ENCODE results near the gene KLRC4. TPM values are rescaled to one million over a fixed set of nuclear protein-coding genes. Genes with fewer than 3 reads are reported as not detected.
"Not testable (repeated sequence)": the region's sequence is repeated elsewhere in the genome, so short reads cannot be mapped to it uniquely, and the experiment has no call there.

Gene KLRC4
- total RNA-seq, 1 experiment from 2014 or later, result not detected

DNA sequence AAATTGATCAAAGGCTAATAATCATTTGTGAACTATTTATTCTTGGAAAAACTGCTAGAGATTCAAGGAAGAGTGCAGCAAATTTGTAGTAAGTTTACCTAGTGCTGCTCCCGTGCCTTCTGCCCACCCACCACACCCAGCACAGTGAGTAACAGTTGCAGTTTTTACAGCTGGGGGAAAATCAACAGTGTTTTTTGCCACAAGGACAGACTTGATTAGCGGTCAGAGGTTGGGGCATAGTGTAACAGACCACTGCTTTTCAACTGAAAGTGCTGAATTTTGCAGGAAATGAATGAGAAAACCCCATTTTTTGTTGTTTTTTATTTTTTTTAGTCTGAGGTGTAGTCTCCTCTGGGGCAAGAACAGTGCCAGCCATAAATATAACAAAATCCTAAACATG, 12.3 kb downstream of the KLRC4 start:
- no peak for DNase-seq (ENCODE audit: low spot score)

DNA sequence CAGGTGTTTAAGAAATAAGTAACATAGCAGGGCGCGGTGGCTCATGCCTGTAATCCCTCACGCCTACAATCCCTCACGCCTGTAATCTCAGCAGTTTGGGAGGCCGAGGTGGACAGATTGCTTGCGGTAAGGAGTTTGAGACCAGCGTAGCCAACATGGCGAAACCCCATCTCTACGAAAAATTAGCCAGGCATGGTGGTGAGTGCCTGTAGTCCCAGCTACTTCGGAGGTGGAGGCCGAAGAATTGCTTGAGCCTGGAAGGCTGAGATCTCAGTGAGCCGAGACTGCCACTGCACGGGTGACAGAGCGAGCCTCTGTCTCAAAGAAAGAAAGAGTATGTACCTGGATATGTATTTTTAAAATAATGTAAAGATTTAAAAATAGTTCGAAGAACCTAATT, 13.4 kb downstream of the KLRC4 start:
- DNase-seq (ENCODE audit: low spot score), result not testable (repeated sequence)

DNA sequence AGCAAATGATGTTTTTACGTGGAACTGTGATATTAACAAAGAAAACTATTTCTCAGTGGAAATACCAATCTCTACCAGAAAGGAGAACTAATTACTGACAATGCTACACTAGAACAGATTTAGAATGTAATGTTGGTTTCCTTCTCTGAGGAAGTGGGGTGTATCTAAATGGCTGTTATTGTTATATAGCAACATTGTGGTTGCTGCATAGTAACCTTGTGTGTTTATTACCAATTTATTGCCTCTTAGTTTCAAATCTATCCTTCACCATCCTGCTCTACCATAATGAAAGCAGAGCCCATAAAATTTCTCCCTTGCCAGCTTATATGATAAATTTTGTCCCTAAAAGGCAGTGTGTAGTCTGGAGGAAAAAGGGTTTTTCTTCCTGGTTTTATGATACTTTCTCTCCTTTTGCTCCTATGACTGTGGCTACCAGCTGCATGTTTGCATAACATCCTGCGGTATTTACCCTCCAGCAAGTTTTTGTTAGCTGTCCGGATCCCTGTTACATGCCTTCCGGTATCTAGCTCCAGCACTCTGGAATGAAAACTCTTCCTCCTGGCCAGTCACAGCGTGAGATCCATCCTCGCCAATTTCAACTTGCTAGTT, 14.1 kb downstream of the KLRC4 start:
- peak; percentile 97 for DNase-seq (ENCODE audit: low spot score)

DNA sequence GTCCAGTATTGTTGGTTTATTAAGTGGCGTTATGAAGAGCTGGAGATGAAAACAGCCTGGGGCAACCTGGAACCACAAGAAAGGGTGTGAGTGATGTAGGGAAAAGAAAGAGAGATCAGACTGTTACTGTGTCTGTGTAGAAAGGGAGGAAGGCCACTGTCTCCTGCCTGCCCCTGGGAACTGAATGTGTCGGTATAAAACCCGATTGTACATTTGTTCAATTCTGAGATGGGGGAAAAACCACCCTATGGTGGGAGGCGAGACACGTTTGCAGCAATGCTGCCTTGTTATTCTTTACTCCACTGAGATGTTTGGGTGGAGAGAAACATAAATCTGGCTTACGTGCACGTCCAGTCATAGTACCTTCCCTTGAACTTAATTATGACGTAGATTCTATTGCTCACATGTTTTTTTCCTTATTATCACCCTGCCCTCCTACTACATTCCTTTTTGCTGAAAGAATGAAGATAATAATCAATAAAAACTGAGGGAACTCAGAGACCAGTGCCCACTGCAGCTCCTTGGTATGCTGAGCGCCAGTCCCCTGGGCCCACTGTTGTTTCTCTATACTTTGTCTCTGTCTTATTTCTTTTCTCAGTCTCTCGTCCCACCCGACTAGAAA, 14.9 kb downstream of the KLRC4 start:
- not testable (repeated sequence) for DNase-seq (ENCODE audit: low spot score)

DNA sequence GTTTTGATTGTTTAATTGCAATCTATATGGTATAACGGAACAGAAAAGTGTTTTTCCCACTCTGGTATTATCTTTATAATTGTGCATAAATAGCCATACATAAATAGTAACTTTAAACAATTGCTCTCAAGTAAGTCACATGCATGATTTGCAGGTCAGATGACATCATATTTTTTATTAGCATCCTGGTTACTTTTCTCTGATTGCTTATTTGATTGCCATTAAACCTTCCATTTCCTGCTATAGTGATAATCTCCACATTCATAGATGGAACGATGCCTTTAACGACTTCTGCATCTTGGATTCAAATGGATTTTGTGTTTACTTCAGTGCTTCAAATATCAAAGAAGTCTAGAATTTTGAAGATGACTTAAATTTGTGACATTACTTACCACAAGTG, 16.3 kb downstream of the KLRC4 start:
- no peak for DNase-seq (ENCODE audit: low spot score)

DNA sequence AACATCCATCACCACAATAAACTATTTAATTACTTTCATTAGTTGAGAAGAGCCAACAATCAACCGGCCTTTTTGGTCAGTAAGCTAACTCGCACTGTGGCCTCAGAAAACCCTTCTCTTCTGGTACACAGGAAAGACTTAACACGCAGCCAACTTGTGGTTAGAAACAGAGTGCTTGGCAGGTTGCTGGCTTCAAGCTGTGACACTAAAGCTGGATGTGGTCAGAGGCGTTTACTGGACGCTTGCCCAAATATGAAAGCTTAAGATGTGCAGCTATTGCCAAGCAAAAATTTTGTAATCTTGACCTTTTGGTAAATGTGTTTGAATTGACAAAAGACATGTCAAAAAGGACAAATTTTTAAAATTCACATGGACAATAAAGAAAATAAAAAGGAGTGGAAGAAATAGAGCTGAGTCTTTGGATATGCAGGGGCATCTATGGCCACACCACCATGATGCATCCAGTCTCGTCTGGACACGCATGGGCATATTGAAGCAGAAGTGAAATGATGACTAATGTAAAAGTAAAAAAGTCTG, 17.1 kb downstream of the KLRC4 start:
- peak; percentile 97 for DNase-seq (ENCODE audit: low spot score)

DNA sequence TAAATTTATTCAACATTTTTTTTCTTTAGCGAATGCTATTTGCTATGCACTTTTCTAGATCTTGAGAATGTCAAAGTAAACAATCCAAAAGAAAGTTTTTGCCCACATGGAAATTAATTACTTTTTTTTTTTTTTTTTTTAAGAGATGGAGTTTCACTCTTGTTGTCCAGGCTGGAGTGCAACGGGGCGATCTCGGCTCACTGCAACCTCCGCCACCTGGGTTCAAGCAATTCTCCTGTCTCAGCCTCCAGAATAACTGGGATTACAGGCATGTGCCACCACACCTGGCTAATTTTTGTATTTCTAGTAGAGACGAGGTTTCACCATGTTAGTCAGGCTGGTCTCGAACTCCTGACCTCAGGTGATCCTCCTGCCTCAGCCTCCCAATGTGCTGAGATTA, 18.6 kb downstream of the KLRC4 start:
- DNase-seq (ENCODE audit: low spot score), result not testable (repeated sequence)

DNA sequence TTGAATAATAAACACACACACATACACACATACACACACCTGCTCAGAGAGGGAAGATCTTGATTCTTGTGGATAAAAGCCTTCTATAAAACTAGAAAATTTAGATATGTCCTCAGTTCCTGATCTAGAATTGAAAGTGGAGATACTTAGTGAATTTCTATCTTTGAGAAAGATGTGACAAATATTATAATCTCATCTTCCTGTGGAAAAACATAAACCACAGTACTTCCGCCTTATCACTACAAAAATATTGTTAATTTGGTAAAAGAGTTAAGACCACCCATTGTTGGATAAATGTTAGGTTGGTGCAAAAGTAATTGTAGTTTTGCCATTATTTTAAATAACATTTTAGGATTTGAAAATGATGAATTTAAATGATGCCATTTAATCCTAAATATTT, 19.7 kb downstream of the KLRC4 start, which contains the start of gene KLRK1:
Gene KLRK1, minus strand, starts transcription at position 138 of the 400 bp plus-strand sequence. CDS start 1,231 bp downstream, outside the sequence.
- no peak for DNase-seq (ENCODE audit: low spot score)

DNA sequence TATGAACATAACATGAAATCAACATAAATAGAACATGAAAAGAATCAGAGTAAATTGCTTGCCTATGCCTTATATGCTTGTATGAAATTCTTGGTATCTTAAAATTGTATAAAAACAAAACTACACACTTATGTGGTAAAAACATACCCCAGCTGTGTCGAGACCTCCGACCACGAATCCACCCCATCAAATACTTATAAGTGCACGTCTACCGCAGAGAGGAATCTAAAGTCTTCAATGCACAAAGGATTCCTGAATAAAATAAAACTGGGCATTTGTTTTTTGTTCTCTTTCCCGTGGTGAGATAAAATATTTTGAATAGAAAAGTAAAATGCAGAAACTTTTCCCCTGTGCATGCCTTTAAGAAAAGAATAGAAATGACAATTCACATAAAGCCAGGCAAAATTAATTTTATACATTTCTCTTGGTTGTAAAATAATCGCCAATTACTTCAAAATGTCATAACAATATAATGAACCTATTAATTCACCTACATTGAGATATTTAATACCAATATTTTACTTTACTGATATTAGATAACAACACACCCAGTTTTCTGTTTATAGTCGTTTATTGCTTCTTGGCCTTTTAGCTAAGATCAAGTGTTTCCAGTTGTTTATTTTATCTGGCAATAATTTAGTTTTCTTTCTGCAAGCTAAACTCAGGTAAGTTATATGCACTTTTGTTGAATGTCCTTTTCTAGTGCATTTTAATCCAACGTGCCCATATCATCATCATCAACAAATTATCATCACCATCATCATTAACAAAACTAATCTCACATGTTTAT, 20.7 kb downstream of the KLRC4 start:
- no peak for DNase-seq (ENCODE audit: low spot score)

DNA sequence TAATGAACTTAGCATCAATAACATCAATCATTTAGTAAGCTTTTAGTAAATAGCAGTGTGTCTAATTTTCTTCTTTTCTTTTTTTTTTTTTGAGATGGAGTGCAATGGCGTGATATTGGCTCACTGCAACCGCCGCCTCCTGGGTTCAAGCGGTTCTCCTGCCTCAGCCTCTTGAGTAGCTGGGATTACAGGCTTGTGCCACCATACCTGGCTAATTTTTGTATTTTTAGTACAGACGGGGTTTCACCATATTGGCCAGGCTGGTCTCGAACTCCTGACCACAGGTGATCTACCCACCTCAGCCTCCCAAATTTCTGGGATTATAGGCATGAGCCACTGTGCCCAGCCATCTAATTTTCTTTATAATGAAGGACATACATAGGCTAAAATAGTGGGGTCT, 22.1 kb downstream of the KLRC4 start:
- DNase-seq (ENCODE audit: low spot score), result not testable (repeated sequence)

DNA sequence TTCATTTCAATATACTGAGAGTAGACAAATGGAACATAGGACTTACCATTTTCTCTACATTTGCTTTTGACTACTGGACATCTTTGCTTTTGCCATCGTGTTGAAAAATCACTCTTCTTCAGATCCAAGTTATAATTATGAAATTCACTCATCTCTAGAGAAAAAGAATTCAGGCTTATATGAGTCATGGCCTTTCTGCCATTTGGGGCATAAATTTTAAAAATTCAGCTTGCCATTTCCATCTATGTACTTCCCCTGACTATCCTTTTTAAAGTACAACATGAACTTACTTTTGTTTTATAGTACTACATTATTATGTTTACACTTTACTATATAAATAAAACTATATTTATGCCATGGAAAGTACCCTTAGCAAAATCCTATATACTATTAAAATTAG, 22.7 kb downstream of the KLRC4 start:
- DNase-seq (ENCODE audit: low spot score), result no peak

DNA sequence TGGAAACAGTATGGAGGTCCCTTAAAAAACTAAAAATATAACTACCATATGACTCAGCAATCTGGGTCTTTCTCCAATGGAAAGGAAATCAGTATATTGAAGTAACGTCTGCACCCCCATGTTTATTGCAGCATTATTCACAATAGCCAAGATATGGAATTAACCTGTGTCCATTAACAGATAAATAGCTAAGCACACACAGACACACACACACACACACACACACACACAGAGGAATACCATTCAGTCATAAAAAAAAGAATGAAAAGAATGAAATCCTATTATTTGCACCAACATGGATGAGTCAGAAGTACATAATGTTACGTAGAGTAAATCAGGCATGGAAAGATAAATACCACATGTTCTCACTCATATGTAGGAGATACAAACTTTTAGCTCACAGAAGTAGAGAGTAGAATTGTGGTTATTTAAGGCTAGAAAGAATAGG, 24.4 kb downstream of the KLRC4 start:
- peak; percentile 80 for DNase-seq (ENCODE audit: low spot score)

DNA sequence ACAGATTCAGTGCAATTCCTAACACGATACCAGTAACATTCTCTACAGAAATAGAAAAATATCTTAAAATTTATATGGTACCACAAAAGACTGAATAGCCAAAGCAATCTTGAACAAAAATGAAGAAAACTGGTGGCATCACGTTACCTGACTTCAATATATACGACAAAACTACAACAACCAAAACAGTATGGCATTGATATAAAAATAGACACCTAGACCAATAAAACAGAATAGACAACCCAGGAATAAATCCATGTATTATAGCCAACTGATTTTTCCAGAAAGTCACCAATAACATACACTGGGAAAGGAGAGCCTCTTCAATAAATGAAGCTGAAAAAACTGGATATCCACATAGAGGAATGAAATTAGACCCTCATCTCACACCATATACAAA, 25.4 kb downstream of the KLRC4 start:
- no peak for DNase-seq (ENCODE audit: low spot score)

DNA sequence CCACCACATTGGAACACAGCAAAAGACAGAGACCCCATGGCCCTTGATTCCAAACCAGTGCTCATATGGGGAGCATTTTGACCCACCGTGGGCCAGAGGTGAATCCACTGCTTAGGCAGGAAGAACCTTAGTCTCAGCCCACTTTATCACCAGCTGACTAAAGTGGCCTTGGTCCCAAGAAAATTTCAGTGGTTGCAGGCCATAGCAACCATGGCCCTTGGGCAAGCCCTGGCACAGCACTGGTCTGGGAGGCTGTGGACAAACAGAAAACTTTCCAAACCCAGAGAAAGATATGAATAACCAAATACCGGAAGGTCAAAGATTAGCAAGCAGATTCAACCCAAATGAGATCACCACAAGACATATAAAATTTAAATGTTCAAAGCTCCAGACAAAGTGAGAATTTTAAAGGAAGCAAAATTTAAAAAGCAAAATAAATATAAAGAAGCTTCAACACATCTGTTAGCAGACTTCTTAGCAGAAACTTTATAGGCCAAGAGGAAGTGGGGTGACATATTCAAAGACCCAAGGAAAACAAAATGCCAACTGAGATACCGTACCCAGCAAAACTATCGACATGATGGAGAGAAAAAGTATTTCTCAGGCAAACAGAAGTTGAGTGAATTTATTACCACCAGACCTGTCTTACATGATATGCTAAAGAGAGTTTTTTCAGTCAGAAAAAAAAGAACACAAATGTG, 27.5 kb downstream of the KLRC4 start:
- no peak for DNase-seq (ENCODE audit: low spot score)

DNA sequence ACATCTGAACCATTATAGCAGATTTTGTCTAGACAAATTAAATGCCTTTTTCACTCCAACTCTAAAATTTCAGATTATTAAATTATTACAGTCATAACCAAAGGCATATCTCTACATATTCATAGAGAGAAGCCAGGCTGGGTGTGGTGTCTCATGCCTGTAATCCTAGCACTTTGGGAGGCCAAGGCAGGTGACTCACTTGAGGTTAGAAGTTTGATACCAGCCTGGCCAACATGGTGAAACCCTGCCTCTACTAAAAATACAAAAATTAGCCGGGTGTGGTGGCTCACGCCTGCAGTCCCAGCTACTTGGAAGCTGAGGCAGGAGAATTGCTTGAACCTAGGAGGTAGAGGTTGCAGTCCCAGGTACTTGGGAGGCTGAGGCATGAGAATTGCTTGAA, 30.8 kb downstream of the KLRC4 start:
- DNase-seq (ENCODE audit: low spot score), result not testable (repeated sequence)

DNA sequence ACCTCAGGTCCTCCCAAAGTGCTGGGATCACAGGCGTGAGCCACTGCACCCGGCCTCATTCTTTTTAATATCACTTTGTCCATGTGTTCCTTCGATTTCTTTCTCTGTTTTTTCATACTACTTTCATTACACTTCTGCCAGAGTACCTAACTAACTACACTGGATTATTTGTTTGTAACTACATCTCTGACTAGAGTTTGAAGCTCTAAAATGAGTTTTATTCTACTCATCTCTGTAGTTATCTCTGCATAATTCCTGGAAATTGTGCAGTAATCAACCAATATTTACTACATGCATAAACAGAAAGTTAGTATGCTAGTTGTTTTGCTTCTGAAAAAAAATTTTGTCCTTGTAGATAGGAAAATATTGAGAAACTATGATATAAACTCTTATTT, 34.9 kb downstream of the KLRC4 start:
- DNase-seq (ENCODE audit: low spot score), result no peak

DNA sequence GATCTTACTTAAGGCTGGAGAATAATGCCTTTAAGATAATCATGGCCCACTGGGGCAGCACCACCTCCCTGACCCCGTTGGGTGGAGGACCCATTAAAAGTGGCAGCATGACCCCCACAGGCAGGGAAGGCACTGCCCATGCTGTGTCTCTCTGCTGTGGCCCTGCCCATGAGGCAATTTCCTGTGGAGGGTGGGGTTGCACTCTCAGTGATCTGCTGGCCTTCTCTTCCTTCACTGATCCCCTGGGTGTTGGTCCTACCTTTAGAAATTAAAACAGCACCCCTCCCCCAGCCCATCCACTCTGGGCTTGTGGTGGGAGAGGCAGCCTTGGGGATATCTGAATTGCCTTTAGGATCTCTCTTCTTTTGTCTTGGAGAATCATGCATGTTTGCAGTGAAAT, 37.0 kb downstream of the KLRC4 start:
- DNase-seq (ENCODE audit: low spot score), result no peak

DNA sequence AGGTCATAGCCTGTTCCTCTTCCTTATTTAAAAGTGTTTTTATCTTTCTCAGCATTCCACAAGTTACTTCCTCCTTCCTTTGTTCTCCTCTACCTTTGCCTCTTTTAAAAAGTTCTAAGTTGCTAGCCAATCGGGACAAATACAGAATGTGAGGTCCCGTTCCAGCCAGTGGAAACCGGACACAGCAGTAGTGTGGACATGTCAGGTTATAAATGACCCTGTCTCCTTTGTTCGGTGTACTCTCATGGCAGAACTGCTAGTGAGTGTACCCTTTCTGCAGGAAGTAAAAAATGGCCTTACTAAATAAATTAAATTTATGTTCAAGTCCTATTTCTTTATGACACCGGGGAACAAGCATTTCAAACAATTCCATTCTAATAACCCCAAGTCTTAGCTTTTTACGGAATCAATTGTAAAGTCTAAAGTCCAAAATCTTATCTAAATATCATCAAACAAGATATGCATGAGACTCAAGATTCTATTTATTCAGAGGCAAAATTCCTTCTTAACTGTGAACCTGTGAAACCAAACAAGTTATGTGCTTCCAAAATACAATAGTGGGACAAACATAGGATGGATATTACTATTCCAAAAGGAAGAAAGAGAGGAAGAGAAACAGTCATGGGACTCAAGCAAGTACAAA, 37.5 kb downstream of the KLRC4 start:
- not testable (repeated sequence) for DNase-seq (ENCODE audit: low spot score)

DNA sequence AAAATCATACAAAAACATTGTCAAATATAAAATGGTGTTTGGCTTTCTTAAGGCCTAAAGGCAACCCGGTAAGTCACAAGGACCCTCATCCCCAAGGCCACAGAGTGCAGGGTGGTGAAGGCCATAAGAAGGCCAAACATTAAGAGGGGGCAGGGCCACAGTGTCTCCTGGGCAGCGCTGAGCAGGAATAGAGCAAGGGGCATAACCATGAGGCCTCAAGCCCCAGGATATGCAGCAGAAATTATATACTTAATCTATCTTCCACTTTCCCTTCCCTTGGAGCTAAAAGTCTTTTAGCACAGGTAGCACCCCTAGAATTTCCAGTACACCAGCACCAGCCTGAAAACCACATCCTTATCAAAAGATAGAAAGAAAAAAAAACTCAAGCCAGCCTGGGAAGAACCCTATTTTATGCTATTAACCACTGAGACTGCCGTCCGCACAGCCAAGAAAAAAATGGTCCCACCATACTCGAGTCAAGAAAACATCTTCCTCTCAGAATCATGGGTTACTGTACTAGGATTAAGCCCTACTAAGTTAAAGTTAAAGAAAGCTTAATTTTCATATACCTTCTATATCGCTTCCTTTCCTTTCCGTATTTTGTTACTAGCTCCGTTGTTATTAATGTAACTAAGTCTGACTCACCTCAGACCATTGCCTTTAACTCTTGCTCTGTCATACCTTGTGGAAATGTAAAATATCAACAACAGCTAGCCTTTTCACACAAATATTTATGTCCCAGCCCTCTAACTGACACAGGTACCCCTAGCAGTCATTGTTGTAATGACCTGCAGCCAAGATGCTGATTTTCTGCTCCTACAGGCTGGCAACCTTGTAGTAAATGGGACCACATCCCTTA, 39.8 kb downstream of the KLRC4 start:
- no peak for DNase-seq (ENCODE audit: low spot score)

Data from H4 (cell line).